ENCODE measurements around the gene PIK3R3. TPM values are rescaled to one million over a fixed set of nuclear protein-coding genes. Genes with fewer than 3 reads are reported as not detected.

Gene PIK3R3
- total RNA-seq, 2 donors from 2014 or later, result 18.4 to 19.0 TPM

DNA sequence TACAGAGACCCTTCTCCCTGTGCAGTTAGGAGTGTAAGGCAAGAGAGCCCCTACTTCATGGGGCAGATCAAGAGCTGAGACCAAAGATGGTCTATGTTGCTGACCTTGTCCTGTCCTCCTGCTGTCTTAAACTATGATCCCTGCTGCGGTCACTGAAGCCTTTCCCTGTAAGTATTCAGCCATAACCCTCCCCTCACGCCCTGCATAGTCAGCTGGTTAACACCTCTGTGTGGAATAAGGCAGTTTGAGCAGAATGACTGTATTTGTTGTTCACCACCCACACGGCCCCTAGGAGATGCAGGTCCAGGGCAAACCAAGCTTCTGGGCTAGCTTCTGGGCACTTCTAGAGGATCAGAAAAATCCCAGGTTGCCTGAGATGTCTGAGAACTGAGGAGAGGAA is 42.8 kb upstream of the PIK3R3 start:
- Histone ChIP-seq H3K27me3 (ENCODE audit: control insufficient read depth, insufficient read depth, low read length, poor library complexity, severe bottlenecking) (no peaks in the 10 kb centered on the region), H3K9ac (ENCODE audit: extremely low read depth, low read length, poor library complexity, severe bottlenecking) (no peak overlapping the region), H3K9me3 (ENCODE audit: control insufficient read depth, low read length) (no peaks in the 10 kb centered on the region), H3K36me3 (ENCODE audit: control insufficient read depth, insufficient read depth, low read length) (no peaks in the 10 kb centered on the region), H3K4me1 (ENCODE audit: control insufficient read depth, insufficient read depth, low read length) (no peaks in the 10 kb centered on the region), H3K27ac (ENCODE audit: low read depth, low read length) (peak overlapping the region; percentile 40), H3K4me3 (ENCODE audit: low read length) (no peak overlapping the region)
- Mint-ChIP-seq H3K27ac (no peak overlapping the region), H3K9me3 (no peaks in the 10 kb centered on the region), H3K4me1 (no peaks in the 10 kb centered on the region), H3K4me3 (no peak overlapping the region), H3K27me3 (ENCODE audit: insufficient read depth) (peaks cover 4% of the 10 kb centered on the region), H3K36me3 (ENCODE audit: low read depth) (no peaks in the 10 kb centered on the region)
- TF ChIP-seq, protein P1, sequence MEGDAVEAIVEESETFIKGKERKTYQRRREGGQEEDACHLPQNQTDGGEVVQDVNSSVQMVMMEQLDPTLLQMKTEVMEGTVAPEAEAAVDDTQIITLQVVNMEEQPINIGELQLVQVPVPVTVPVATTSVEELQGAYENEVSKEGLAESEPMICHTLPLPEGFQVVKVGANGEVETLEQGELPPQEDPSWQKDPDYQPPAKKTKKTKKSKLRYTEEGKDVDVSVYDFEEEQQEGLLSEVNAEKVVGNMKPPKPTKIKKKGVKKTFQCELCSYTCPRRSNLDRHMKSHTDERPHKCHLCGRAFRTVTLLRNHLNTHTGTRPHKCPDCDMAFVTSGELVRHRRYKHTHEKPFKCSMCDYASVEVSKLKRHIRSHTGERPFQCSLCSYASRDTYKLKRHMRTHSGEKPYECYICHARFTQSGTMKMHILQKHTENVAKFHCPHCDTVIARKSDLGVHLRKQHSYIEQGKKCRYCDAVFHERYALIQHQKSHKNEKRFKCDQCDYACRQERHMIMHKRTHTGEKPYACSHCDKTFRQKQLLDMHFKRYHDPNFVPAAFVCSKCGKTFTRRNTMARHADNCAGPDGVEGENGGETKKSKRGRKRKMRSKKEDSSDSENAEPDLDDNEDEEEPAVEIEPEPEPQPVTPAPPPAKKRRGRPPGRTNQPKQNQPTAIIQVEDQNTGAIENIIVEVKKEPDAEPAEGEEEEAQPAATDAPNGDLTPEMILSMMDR (conservative IDR thresholded peaks at IDR 0.05), result no peak
- 89 to 93% methylated on average over 2 to 3 of the region's 3 CpGs for WGBS, 2 experiments (ENCODE audit: insufficient coverage in 1 of 2, insufficient read length in 1 of 2)
- DNase-seq, result peak; percentile 66

DNA sequence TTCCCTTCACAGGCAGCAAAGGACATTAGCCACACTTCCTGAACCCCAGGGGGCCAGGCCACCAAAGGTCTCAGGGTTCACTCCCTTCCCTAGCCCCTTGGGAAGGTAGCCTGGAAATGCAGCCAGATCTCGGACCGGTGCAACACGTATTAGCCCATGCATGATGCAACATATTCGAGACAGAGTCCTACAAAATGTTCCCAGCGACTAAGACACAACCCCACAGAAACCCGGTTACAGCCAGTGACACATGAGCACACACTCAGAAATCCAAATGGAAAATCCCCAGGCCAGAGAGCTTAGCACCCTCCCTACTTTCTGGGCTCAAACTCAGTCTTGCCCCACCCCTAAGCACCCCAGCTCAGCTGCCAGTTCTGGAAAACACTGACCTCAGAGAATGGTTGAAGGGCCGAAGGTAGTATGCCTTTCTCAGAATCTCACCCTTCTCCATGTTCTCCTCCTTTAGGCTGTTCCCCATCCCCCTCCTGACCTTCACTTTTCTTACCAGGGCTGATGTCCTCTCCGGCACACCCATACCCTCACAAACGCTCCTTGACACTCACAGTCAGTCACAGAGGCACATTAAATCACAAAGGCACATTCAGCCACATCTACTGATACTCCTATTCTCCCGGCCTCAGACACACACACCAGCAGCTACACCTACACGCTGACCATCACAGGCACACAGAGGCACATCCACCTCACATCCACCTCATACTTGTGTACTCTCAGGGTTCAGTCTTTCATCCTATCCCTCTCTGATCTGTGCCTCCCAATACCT is 42.2 kb upstream of the PIK3R3 start, which contains the start of gene TSPAN1:
Gene TSPAN1 (plus strand): TSS at position 640 of the 784 bp plus-strand sequence. CDS start 6,021 bp downstream, outside the sequence.
- DNase-seq, result peak; percentile 54
- H3K36me3 ChIP-seq (ENCODE audit: control insufficient read depth, insufficient read depth, low read length), result no peaks in the 10 kb centered on the region
- Mint-ChIP-seq H3K9me3 (no peaks in the 10 kb centered on the region), H3K4me3 (no peak within 1 kb of the TSS), H3K27ac (no peak within 1 kb of the TSS), H3K4me1 (no peaks in the 10 kb centered on the region), H3K36me3 (ENCODE audit: low read depth) (no peaks in the 10 kb centered on the region), H3K27me3 (ENCODE audit: insufficient read depth) (peaks cover 10% of the 10 kb centered on the region)
- no peak within 1 kb of the TSS for H3K9ac ChIP-seq (ENCODE audit: extremely low read depth, low read length, poor library complexity, severe bottlenecking)
- 86 to 88% methylated on average over 10 to 11 of the region's 11 CpGs for WGBS, 2 experiments (ENCODE audit: insufficient coverage in 1 of 2, insufficient read length in 1 of 2)
- no peak within 1 kb of the TSS for H3K4me3 ChIP-seq (ENCODE audit: low read length)
- no peaks in the 10 kb centered on the region for H3K9me3 ChIP-seq (ENCODE audit: control insufficient read depth, low read length)
- H3K4me1 ChIP-seq (ENCODE audit: control insufficient read depth, insufficient read depth, low read length), result no peaks in the 10 kb centered on the region
- TF ChIP-seq, protein P1 (conservative IDR thresholded peaks at IDR 0.05), result no peak
- peak within 1 kb of the TSS; percentile 40 for H3K27ac ChIP-seq (ENCODE audit: low read depth, low read length)
- H3K27me3 ChIP-seq (ENCODE audit: control insufficient read depth, insufficient read depth, low read length, poor library complexity, severe bottlenecking), result no peaks in the 10 kb centered on the region

DNA sequence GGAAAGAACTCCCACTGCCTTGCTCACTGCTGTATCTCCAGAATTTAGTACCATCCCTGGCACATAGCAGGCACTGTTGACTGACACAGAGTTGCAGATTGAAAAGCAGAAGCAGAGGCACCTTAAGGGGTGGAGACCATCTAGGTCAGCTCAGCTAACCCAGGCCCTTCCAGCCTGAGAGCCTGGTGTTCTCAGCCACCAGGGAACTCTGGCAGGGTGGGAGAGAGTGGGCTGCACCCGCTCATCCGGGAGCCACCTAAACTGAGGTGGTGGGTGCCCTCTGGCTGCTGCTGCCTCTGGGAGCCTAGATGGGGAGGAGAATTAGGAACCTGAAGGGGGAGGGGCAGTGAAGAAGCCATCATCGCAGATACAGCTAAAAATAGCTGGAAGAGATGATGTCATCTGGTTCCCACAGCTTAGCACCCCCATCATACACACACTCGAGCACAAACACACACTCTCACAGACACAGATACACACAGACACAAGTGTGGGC is 41.0 kb upstream of the PIK3R3 start:
- Histone ChIP-seq H3K9me3 (ENCODE audit: control insufficient read depth, low read length) (no peaks in the 10 kb centered on the region), H3K27ac (ENCODE audit: low read depth, low read length) (no peak overlapping the region), H3K4me3 (ENCODE audit: low read length) (no peak overlapping the region), H3K4me1 (ENCODE audit: control insufficient read depth, insufficient read depth, low read length) (no peaks in the 10 kb centered on the region), H3K9ac (ENCODE audit: extremely low read depth, low read length, poor library complexity, severe bottlenecking) (no peak overlapping the region), H3K36me3 (ENCODE audit: control insufficient read depth, insufficient read depth, low read length) (no peaks in the 10 kb centered on the region), H3K27me3 (ENCODE audit: control insufficient read depth, insufficient read depth, low read length, poor library complexity, severe bottlenecking) (no peaks in the 10 kb centered on the region)
- Mint-ChIP-seq H3K4me1 (no peaks in the 10 kb centered on the region), H3K27ac (no peak overlapping the region), H3K36me3 (ENCODE audit: low read depth) (no peaks in the 10 kb centered on the region), H3K4me3 (no peak overlapping the region), H3K9me3 (no peaks in the 10 kb centered on the region), H3K27me3 (ENCODE audit: insufficient read depth) (peaks cover 22% of the 10 kb centered on the region)
- peak; percentile 59 for DNase-seq
- 45% methylated on average over 3 of the region's 4 CpGs; no CpG with 5 or more reads in 1 of the 2 experiments for WGBS, 2 experiments (ENCODE audit: insufficient coverage in 1 of 2, insufficient read length in 1 of 2)
- TF ChIP-seq, protein P1 (conservative IDR thresholded peaks at IDR 0.05), result no peak
